Chondrocyte (in vitro differentiated cells): ENCODE data around the gene EPB41L4A. TPM values are rescaled to one million over a fixed set of nuclear protein-coding genes. Genes with fewer than 3 reads are reported as not detected.

Source experiments
- DNase-seq: peaks from one replicate; pipeline ENCODE4 v3.0.0; 2021; ENCODE audit warnings: mixed read lengths, low spot score
- H3K27ac Mint-ChIP-seq: one replicate; pipeline ENCODE4 v1.8.0; 2021; ENCODE audit warnings: mild to moderate bottlenecking, moderate library complexity, mixed read lengths; ENCODE audit not compliant: unreplicated experiment
- H3K27me3 Mint-ChIP-seq: 2 replicates; pipeline ENCODE4 v1.8.0; 2021; ENCODE audit warnings: low read depth, mixed read lengths
- H3K36me3 Mint-ChIP-seq: 2 replicates; pipeline ENCODE4 v1.8.0; 2021; ENCODE audit warnings: low read depth, mixed read lengths
- H3K4me1 Mint-ChIP-seq: 2 replicates; pipeline ENCODE4 v1.8.0; 2021; ENCODE audit warnings: low read depth, mild to moderate bottlenecking, mixed read lengths
- H3K4me3 Mint-ChIP-seq: one replicate; pipeline ENCODE4 v1.8.0; 2021; ENCODE audit warnings: mild to moderate bottlenecking, moderate library complexity, mixed read lengths; ENCODE audit not compliant: unreplicated experiment
- H3K9me3 Mint-ChIP-seq: 2 replicates; pipeline ENCODE4 v1.8.0; 2021; ENCODE audit warnings: low read depth, mixed read lengths
- total RNA-seq: library from RNA; stranded (reverse); gene quantifications from 3 replicates; pipeline ENCODE4 v1.2.1, GENCODE V29; 2021
- TF ChIP-seq, protein P1 (sequence below): fragments of 200-600 bp; sonication (generic); IDR thresholded peaks from 2 replicates; pipeline ENCODE4 v1.5.0; 2021; ENCODE audit warnings: antibody characterized with exemption, mild to moderate bottlenecking, moderate library complexity

EPB41L4A gene
- total RNA-seq, 1 donor from 2014 or later, result 3.9 TPM

DNA sequence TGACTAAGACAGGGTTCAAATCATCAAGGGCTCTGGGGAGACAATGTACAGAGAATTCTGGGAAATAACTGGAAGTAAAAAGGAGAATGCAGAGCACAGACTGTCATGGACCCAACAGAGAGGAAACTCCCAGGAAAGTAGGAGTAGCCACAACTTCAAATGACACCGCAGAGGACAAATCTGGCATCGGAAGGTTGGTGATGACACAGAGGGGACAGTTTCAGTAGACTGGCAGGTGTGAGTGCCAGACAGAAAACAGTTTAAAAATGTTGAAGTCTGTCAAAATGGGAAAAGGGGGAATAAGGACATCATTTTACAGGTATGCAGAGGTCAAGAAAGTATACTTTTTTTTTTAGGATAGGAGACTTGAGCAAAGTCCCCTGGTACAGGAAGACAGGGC, 70.2 kb downstream of the EPB41L4A start:
- H3K4me3 Mint-ChIP-seq, result no peak overlapping the region
- H3K4me1 Mint-ChIP-seq, result no peaks in the 10 kb centered on the region
- TF ChIP-seq, protein P1, sequence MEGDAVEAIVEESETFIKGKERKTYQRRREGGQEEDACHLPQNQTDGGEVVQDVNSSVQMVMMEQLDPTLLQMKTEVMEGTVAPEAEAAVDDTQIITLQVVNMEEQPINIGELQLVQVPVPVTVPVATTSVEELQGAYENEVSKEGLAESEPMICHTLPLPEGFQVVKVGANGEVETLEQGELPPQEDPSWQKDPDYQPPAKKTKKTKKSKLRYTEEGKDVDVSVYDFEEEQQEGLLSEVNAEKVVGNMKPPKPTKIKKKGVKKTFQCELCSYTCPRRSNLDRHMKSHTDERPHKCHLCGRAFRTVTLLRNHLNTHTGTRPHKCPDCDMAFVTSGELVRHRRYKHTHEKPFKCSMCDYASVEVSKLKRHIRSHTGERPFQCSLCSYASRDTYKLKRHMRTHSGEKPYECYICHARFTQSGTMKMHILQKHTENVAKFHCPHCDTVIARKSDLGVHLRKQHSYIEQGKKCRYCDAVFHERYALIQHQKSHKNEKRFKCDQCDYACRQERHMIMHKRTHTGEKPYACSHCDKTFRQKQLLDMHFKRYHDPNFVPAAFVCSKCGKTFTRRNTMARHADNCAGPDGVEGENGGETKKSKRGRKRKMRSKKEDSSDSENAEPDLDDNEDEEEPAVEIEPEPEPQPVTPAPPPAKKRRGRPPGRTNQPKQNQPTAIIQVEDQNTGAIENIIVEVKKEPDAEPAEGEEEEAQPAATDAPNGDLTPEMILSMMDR, result no peak
- no peaks in the 10 kb centered on the region for H3K9me3 Mint-ChIP-seq
- no peaks in the 10 kb centered on the region for H3K27me3 Mint-ChIP-seq
- H3K36me3 Mint-ChIP-seq, result no peaks in the 10 kb centered on the region
- no peak for DNase-seq
- no peak overlapping the region for H3K27ac Mint-ChIP-seq

DNA sequence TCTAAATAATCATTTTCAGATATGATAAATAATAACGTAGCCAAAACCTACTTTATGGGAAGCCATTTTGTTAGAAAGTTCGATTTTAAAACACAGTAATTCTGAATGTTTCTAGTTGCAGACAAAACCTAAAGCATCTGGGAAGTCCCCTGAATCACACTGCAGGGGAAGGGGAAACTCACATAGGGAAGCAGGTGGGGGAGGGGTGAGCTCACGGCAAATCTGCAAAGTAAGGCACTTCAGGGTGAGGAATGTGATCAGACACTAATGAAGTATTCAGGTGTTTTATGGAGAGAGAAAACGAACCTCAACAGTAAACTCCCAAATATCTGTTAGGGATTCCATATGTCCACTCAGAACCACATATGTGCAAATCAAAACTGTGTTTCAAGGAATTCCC, 70.7 kb downstream of the EPB41L4A start:
- TF ChIP-seq, protein P1, result no peak
- no peak overlapping the region for H3K4me3 Mint-ChIP-seq
- H3K27ac Mint-ChIP-seq, result no peak overlapping the region

DNA sequence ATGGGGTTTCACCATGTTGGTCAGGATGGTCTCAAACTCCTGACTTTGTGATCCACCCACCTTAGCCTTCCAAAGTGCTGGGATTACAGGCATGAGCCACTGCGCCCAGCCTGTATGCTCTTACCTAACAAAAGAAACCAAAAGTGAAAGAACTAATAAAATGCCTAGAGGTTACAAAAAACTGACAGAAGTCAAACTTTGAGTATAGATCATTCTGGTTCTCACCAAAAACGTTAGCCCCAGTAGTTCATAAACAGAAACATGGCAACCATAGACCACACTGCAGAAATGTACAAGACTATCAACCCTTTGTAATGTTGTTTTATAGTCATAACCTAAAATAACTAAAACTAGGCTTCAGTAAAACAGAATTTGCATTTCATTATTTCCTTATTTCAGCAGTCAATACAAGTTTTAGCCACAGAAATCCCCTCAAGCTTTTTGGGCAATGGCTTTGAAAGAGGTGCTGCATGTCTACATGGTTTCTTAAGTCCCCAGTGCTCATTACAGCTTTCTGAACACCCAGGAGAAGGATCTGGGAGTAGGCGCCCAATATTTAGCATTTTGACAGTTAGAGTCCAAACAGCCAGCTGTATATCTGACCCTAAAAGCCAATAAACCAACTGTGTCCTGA, 72.5 kb downstream of the EPB41L4A start:
- Mint-ChIP-seq H3K36me3 (no peaks in the 10 kb centered on the region), H3K9me3 (no peaks in the 10 kb centered on the region), H3K4me3 (no peak overlapping the region), H3K4me1 (no peaks in the 10 kb centered on the region), H3K27me3 (no peaks in the 10 kb centered on the region), H3K27ac (no peak overlapping the region)
- TF ChIP-seq, protein P1, result no peak
- DNase-seq, result no peak

More for the DNA sequence above, 70.7 kb downstream of the EPB41L4A start:
- H3K4me1 Mint-ChIP-seq, result no peaks in the 10 kb centered on the region
- no peak for DNase-seq
- H3K36me3 Mint-ChIP-seq, result no peaks in the 10 kb centered on the region
- H3K9me3 Mint-ChIP-seq, result no peaks in the 10 kb centered on the region
- no peaks in the 10 kb centered on the region for H3K27me3 Mint-ChIP-seq

DNA sequence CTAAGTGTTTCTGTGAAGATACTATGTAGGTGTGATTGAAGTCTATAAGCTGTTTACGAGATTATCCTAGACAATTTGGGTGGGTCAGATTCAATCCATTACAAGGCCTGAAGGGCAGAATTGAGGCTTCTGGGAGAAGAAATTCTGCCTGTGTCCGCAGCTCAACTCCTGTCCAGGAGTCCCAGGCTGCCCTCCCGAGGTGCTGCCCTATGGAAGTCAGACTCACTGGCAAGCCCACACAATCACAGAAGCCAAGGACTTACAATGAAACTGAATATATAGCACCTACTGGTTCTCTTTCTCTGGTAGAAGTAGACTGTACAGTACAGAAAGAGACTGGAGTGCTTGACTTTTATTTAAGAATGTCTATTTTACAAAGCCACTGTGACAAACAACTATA, 74.5 kb downstream of the EPB41L4A start:
- Mint-ChIP-seq H3K4me3 (no peak overlapping the region), H3K36me3 (no peaks in the 10 kb centered on the region), H3K27ac (no peak overlapping the region), H3K4me1 (no peaks in the 10 kb centered on the region), H3K27me3 (no peaks in the 10 kb centered on the region), H3K9me3 (no peaks in the 10 kb centered on the region)
- no peak for DNase-seq
- TF ChIP-seq, protein P1, result no peak

DNA sequence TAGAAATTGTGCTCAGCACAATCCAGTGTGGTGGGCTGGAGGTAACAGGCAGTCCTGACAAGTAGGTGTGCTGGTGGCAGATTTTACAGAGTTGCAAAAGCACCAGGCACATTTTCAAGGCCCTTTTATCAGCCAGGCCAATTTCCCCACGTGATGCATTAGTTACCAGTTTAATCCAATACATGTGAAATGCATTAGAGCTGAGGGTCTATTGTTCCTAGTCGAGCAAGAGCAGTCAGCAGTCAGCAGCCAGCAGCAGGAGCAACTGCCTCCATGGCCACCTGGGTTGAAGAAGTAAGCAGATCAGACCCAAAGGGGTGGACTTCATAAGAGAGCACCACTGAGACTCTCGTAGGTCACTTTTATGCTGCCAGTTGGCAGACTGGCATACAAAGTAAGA, 76.7 kb downstream of the EPB41L4A start:
- Mint-ChIP-seq H3K27ac (no peak overlapping the region), H3K4me1 (no peaks in the 10 kb centered on the region), H3K9me3 (no peaks in the 10 kb centered on the region), H3K4me3 (no peak overlapping the region), H3K27me3 (no peaks in the 10 kb centered on the region), H3K36me3 (no peaks in the 10 kb centered on the region)
- TF ChIP-seq, protein P1, result no peak
- no peak for DNase-seq
